ENCODE data around the gene UQCC3.

DNA sequence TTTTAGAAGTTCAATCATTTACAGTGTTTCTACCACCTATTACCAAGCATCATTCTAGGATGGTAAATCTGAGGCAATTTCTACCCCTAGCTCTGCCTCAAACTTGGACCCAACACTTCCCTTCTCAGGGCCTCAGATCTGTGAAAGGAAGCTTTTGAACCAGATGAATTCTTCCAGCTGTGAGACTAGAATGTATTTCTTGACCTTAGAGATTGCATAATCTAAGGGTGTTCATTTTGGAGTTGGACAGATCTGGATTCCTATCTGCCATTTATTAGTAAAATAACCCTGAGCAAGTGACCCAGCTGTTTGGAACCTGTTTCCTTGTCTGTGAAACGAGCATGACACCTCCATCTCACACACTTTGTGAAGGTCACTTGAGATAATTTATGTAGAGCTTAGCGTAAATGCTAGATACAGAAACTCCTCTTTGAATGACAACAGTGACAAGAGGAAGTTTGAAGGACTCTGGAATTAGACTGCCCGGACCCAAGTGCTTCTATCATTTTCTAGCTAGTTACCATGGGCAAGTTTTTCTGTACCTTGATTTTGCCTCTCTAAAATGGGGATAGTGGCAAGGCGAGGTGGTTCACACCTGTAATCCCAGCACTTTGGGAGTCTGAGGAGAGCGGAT is 14.6 kb upstream of the UQCC3 start:
- TF ChIP-seq, protein P1, sequence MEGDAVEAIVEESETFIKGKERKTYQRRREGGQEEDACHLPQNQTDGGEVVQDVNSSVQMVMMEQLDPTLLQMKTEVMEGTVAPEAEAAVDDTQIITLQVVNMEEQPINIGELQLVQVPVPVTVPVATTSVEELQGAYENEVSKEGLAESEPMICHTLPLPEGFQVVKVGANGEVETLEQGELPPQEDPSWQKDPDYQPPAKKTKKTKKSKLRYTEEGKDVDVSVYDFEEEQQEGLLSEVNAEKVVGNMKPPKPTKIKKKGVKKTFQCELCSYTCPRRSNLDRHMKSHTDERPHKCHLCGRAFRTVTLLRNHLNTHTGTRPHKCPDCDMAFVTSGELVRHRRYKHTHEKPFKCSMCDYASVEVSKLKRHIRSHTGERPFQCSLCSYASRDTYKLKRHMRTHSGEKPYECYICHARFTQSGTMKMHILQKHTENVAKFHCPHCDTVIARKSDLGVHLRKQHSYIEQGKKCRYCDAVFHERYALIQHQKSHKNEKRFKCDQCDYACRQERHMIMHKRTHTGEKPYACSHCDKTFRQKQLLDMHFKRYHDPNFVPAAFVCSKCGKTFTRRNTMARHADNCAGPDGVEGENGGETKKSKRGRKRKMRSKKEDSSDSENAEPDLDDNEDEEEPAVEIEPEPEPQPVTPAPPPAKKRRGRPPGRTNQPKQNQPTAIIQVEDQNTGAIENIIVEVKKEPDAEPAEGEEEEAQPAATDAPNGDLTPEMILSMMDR (IDR thresholded peaks at IDR 0.05 in 2 of 3, conservative IDR thresholded peaks at IDR 0.05 in 1 of 3; ENCODE audit: control insufficient read depth in 2 of 3, extremely low read depth in 1 of 3, insufficient read depth in 1 of 3, low read depth in 3 of 3, low read length in 3 of 3), result no peak
- TF ChIP-seq HCFC1 (IDR thresholded peaks at IDR 0.05; ENCODE audit: low read length) (no peak), RAD51 (IDR thresholded peaks at IDR 0.05) (no peak), TBL1XR1 (IDR thresholded peaks at IDR 0.05; ENCODE audit: low read depth, low read length) (no peak), STAT3 (IDR thresholded peaks at IDR 0.05; ENCODE audit: low read depth, low read length) (no peak)
- TF ChIP-seq, protein P2, sequence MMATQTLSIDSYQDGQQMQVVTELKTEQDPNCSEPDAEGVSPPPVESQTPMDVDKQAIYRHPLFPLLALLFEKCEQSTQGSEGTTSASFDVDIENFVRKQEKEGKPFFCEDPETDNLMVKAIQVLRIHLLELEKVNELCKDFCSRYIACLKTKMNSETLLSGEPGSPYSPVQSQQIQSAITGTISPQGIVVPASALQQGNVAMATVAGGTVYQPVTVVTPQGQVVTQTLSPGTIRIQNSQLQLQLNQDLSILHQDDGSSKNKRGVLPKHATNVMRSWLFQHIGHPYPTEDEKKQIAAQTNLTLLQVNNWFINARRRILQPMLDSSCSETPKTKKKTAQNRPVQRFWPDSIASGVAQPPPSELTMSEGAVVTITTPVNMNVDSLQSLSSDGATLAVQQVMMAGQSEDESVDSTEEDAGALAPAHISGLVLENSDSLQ (IDR thresholded peaks at IDR 0.05), result no peak
